Activated naive CD4-positive, alpha-beta T cell treated with anti-CD3 and anti-CD28 coated beads for 36 hours (primary cell): ENCODE results near the gene NRL. TPM values are rescaled to one million over a fixed set of nuclear protein-coding genes. Genes with fewer than 3 reads are reported as not detected.

Source experiments
- CTCF ChIA-PET: fragments of 350-600 bp; sonication (Branson Sonifier 250); formaldehyde crosslinking; loops from one replicate; lab custom pipeline; 2021; ENCODE audit warnings: antibody characterized with exemption; lab: Charles Lee
- DNase-seq: peaks from one replicate; pipeline ENCODE4 v3.0.0-alpha.2; 2020
- H3K27ac Mint-ChIP-seq: one replicate; pipeline ENCODE4 v1.8.0; 2021; ENCODE audit warnings: mild to moderate bottlenecking, mixed read lengths
- H3K27me3 Mint-ChIP-seq: one replicate; pipeline ENCODE4 v1.8.0; 2021; ENCODE audit warnings: low read depth, mixed read lengths
- H3K36me3 Mint-ChIP-seq: one replicate; pipeline ENCODE4 v1.8.0; 2021; ENCODE audit warnings: low read depth, mixed read lengths
- H3K4me1 Mint-ChIP-seq: one replicate; pipeline ENCODE4 v1.8.0; 2021; ENCODE audit warnings: low read depth, mixed read lengths
- H3K4me3 Mint-ChIP-seq: one replicate; pipeline ENCODE4 v1.8.0; 2021; ENCODE audit warnings: mild to moderate bottlenecking, moderate library complexity, mixed read lengths
- H3K9me3 Mint-ChIP-seq: one replicate; pipeline ENCODE4 v1.8.0; 2021; ENCODE audit warnings: mixed read lengths
- intact Hi-C: fragments of 100-400 bp; cut with micrococcal nuclease; formaldehyde crosslinking; loops from one replicate; pipeline ENCODE4 v1.15.1; 2023
- total RNA-seq, 2 experiments: library from RNA; stranded (reverse); gene quantifications; one replicate each; pipeline ENCODE4 v1.2.3, GENCODE V29; 2021

The NRL gene
- total RNA-seq, 2 experiments from 2014 or later, result 1.7 to 1.9 TPM

- H3K27ac Mint-ChIP-seq, result peak overlapping the region; percentile 38
- intact Hi-C loops, result loop anchor here (1.0 to 2.0 kb wide), 8 partner anchors 32 to 250 kb away; partner anchors contain the start of genes IRF9, PCK2 and TINF2
- CTCF ChIA-PET, result interaction anchor here (0.8 to 12.0 kb wide), 31 partner anchors 8 to 250 kb away, joined by 3 to 386 read pairs (median 4); partner anchors contain the start of genes CHMP4A, CIDEB, DCAF11 and IRF9
- no peaks in the 10 kb centered on the region for H3K9me3 Mint-ChIP-seq
- H3K27me3 Mint-ChIP-seq, result peaks cover 2% of the 10 kb centered on the region
- peak; percentile 89 for DNase-seq
- H3K4me1 Mint-ChIP-seq, result peaks cover 5% of the 10 kb centered on the region
- no peaks in the 10 kb centered on the region for H3K36me3 Mint-ChIP-seq
- H3K4me3 Mint-ChIP-seq, result no peak overlapping the region
Measured at GRCh38 chr14:24058260-24058950, 56.3 kb downstream of the NRL start.

GRCh38 chr14:24057867-24058259, 56.9 kb downstream of the NRL start:
- Mint-ChIP-seq H3K36me3 (no peaks in the 10 kb centered on the region), H3K4me3 (no peak overlapping the region), H3K4me1 (peaks cover 10% of the 10 kb centered on the region), H3K27me3 (peaks cover 2% of the 10 kb centered on the region), H3K9me3 (no peaks in the 10 kb centered on the region), H3K27ac (peak overlapping the region; percentile 38)
- CTCF ChIA-PET, result interaction anchor here (0.6 to 12.0 kb wide), 31 partner anchors 8 to 374 kb away, joined by 3 to 386 read pairs (median 4); partner anchors contain the start of genes CHMP4A, CIDEB, DCAF11 and IRF9
- DNase-seq, result no peak
- intact Hi-C loops, result loop anchor here (1.0 to 2.0 kb wide), 8 partner anchors 32 to 250 kb away; partner anchors contain the start of genes IRF9, PCK2 and TINF2

- H3K27me3 Mint-ChIP-seq, result peaks cover 2% of the 10 kb centered on the region
- intact Hi-C loops, result no loop called here
- no peaks in the 10 kb centered on the region for H3K36me3 Mint-ChIP-seq
- DNase-seq, result no peak
- H3K4me3 Mint-ChIP-seq, result no peak overlapping the region
- peaks cover 15% of the 10 kb centered on the region for H3K4me1 Mint-ChIP-seq
- CTCF ChIA-PET, result interaction anchor here (0.6 to 12.0 kb wide), 20 partner anchors 10 to 375 kb away, joined by 3 to 386 read pairs (median 6); partner anchors contain the start of genes DCAF11, IRF9, NRL and PCK2
- no peaks in the 10 kb centered on the region for H3K9me3 Mint-ChIP-seq
- H3K27ac Mint-ChIP-seq, result no peak overlapping the region
Measured at GRCh38 chr14:24057271-24057670, 57.5 kb downstream of the NRL start.

- Mint-ChIP-seq H3K9me3 (no peaks in the 10 kb centered on the region), H3K4me3 (no peak overlapping the region), H3K4me1 (peaks cover 15% of the 10 kb centered on the region), H3K27ac (no peak overlapping the region), H3K27me3 (peaks cover 2% of the 10 kb centered on the region), H3K36me3 (no peaks in the 10 kb centered on the region)
- no peak for DNase-seq
- intact Hi-C loops, result no loop called here
- CTCF ChIA-PET, result interaction anchor here (0.7 to 12.0 kb wide), 14 partner anchors 11 to 168 kb away, joined by 3 to 386 read pairs (median 8); partner anchors contain the start of genes DCAF11, IRF9, NRL and PCK2
Measured at GRCh38 chr14:24056800-24057184, 58.0 kb downstream of the NRL start.

- Mint-ChIP-seq H3K27me3 (peaks cover 2% of the 10 kb centered on the region), H3K4me3 (no peak overlapping the region), H3K27ac (no peak overlapping the region), H3K9me3 (no peaks in the 10 kb centered on the region), H3K4me1 (peaks cover 17% of the 10 kb centered on the region), H3K36me3 (no peaks in the 10 kb centered on the region)
- DNase-seq, result no peak
- CTCF ChIA-PET, result interaction anchor here (0.7 to 12.0 kb wide), 9 partner anchors 11 to 105 kb away, joined by 3 to 386 read pairs (median 11); partner anchors contain the start of genes IRF9 and PCK2
- intact Hi-C loops, result no loop called here
Measured at GRCh38 chr14:24055971-24056799, 58.6 kb downstream of the NRL start.

- Mint-ChIP-seq H3K27ac (no peak overlapping the region), H3K36me3 (no peaks in the 10 kb centered on the region), H3K4me1 (peaks cover 19% of the 10 kb centered on the region), H3K4me3 (no peak overlapping the region), H3K9me3 (no peaks in the 10 kb centered on the region), H3K27me3 (peaks cover 2% of the 10 kb centered on the region)
- intact Hi-C loops, result loop anchor here (5.0 kb wide), 1 partner anchor 388 kb away; the partner anchor contains the start of gene SDR39U1
- CTCF ChIA-PET, result interaction anchor here (3.2 to 12.0 kb wide), 3 partner anchors 26 to 54 kb away, joined by 11 to 386 read pairs (median 237); partner anchors contain the start of gene PCK2
- DNase-seq, result no peak
Measured at GRCh38 chr14:24054646-24055045, 60.1 kb downstream of the NRL start.

GRCh38 chr14:24054324-24054641, 60.5 kb downstream of the NRL start:
- Mint-ChIP-seq H3K4me1 (peaks cover 19% of the 10 kb centered on the region), H3K27ac (no peak overlapping the region), H3K36me3 (no peaks in the 10 kb centered on the region), H3K9me3 (no peaks in the 10 kb centered on the region), H3K4me3 (no peak overlapping the region), H3K27me3 (peaks cover 2% of the 10 kb centered on the region)
- intact Hi-C loops, result loop anchor here (5.0 kb wide), 1 partner anchor 388 kb away; the partner anchor contains the start of gene SDR39U1
- DNase-seq, result no peak
- CTCF ChIA-PET, result interaction anchor here (3.2 to 12.0 kb wide), 3 partner anchors 26 to 55 kb away, joined by 11 to 386 read pairs (median 237); partner anchors contain the start of gene PCK2

GRCh38 chr14:24053548-24054323, 61.0 kb downstream of the NRL start:
- CTCF ChIA-PET, result interaction anchor here (3.2 to 12.0 kb wide), 3 partner anchors 27 to 55 kb away, joined by 11 to 386 read pairs (median 237); partner anchors contain the start of gene PCK2
- no peak overlapping the region for H3K27ac Mint-ChIP-seq

GRCh38 chr14:24052656-24053547, 61.8 kb downstream of the NRL start:
- Mint-ChIP-seq H3K27ac (peak overlapping the region; percentile 28), H3K4me1 (peaks cover 18% of the 10 kb centered on the region), H3K27me3 (peaks cover 2% of the 10 kb centered on the region), H3K36me3 (no peaks in the 10 kb centered on the region), H3K9me3 (no peaks in the 10 kb centered on the region), H3K4me3 (peak overlapping the region; percentile 65)
- CTCF ChIA-PET, result interaction anchor here (2.7 to 12.0 kb wide), 3 partner anchors 39 to 56 kb away, joined by 10 to 386 read pairs (median 237); partner anchors contain the start of gene PCK2
- peak; percentile 75 for DNase-seq
- intact Hi-C loops, result loop anchor here (1.0 to 5.0 kb wide), 6 partner anchors 17 to 389 kb away; partner anchors contain the start of genes DHRS4L2, IRF9 and SDR39U1

More at GRCh38 chr14:24053548-24054323, 61.0 kb downstream of the NRL start:
- H3K36me3 Mint-ChIP-seq, result no peaks in the 10 kb centered on the region
- H3K4me3 Mint-ChIP-seq, result no peak overlapping the region
- no peak for DNase-seq
- H3K9me3 Mint-ChIP-seq, result no peaks in the 10 kb centered on the region
- H3K27me3 Mint-ChIP-seq, result peaks cover 2% of the 10 kb centered on the region
- H3K4me1 Mint-ChIP-seq, result peaks cover 19% of the 10 kb centered on the region
- intact Hi-C loops, result loop anchor here (1.0 to 5.0 kb wide), 5 partner anchors 17 to 389 kb away; partner anchors contain the start of genes DHRS4L2, IRF9 and SDR39U1
